Measurements from ENCODE around the gene TMEM87B. TPM values are rescaled to one million over a fixed set of nuclear protein-coding genes. Genes with fewer than 3 reads are reported as not detected.

Gene TMEM87B
- total RNA-seq: 10 to 100 TPM; 11.4 to 12.2 TPM

GRCh38 chr2:112054847-112055729 lies at the start of gene TMEM87B:
TMEM87B (plus strand) TSS chr2:112055269; CDS start chr2:112055592, 323 bp downstream.
- CTCF ChIA-PET: interaction anchor here (0.6 to 0.7 kb wide), 2 partner anchors 157 to 167 kb away, joined by 3 read pairs; no protein-coding TSS in a partner anchor
- Mint-ChIP-seq H3K27me3 (no peaks in the 10 kb centered on the region), H3K4me1 (ENCODE audit: low read depth) (peaks cover 29% of the 10 kb centered on the region), H3K27ac (peak within 1 kb of the TSS; percentile 96), H3K4me3 (peak within 1 kb of the TSS; percentile 81), H3K36me3 (ENCODE audit: low read depth) (peaks cover 8% of the 10 kb centered on the region), H3K9me3 (no peaks in the 10 kb centered on the region)
- intact Hi-C loops (cut with micrococcal nuclease): loop anchor here (10.0 kb wide), 1 partner anchor 200 kb away; the partner anchor contains the start of gene ZC3H8
- ATAC-seq: peak; percentile 76
- DNase-seq: peak; percentile 98
- POLR2A ChIA-PET: interaction anchor here (1.0 kb wide), 2 partner anchors 51 to 200 kb away, joined by 4 to 5 read pairs; partner anchors contain the start of gene ZC3H8
- no peak for TF ChIP-seq CTCF (IDR thresholded peaks at IDR 0.05)

GRCh38 chr2:112005406-112006075 lies 49.5 kb upstream of the TMEM87B start:
- Mint-ChIP-seq H3K9me3 (no peaks in the 10 kb centered on the region), H3K27me3 (no peaks in the 10 kb centered on the region), H3K4me1 (ENCODE audit: low read depth) (peaks cover 12% of the 10 kb centered on the region), H3K4me3 (no peak overlapping the region), H3K36me3 (ENCODE audit: low read depth) (no peaks in the 10 kb centered on the region), H3K27ac (no peak overlapping the region)
- DNase-seq: peak; percentile 29
- ChIA-PET POLR2A (no interaction called here), CTCF (no interaction called here)
- intact Hi-C loops (cut with micrococcal nuclease): no loop called here
- ATAC-seq: no peak
- TF ChIP-seq CTCF (IDR thresholded peaks at IDR 0.05): no peak

GRCh38 chr2:112006076-112006410 lies 49.0 kb upstream of the TMEM87B start:
- DNase-seq (no peak), ATAC-seq (no peak)
- no peak overlapping the region for H3K27ac Mint-ChIP-seq
- POLR2A ChIA-PET: no interaction called here
- H3K4me3 Mint-ChIP-seq: no peak overlapping the region
- no peak for TF ChIP-seq CTCF (IDR thresholded peaks at IDR 0.05)
- H3K27me3 Mint-ChIP-seq: no peaks in the 10 kb centered on the region
- peaks cover 10% of the 10 kb centered on the region for H3K4me1 Mint-ChIP-seq (ENCODE audit: low read depth)
- CTCF ChIA-PET: no interaction called here
- H3K36me3 Mint-ChIP-seq (ENCODE audit: low read depth): no peaks in the 10 kb centered on the region
- H3K9me3 Mint-ChIP-seq: no peaks in the 10 kb centered on the region
- intact Hi-C loops (cut with micrococcal nuclease): no loop called here

GRCh38 chr2:112007493-112007892 lies 47.6 kb upstream of the TMEM87B start:
- intact Hi-C loops (cut with micrococcal nuclease): no loop called here
- H3K4me1 Mint-ChIP-seq (ENCODE audit: low read depth): peaks cover 4% of the 10 kb centered on the region
- POLR2A ChIA-PET: no interaction called here

More at GRCh38 chr2:112007493-112007892, 47.6 kb upstream of the TMEM87B start:
- Mint-ChIP-seq H3K27me3 (no peaks in the 10 kb centered on the region), H3K9me3 (no peaks in the 10 kb centered on the region), H3K27ac (no peak overlapping the region), H3K4me3 (no peak overlapping the region), H3K36me3 (ENCODE audit: low read depth) (no peaks in the 10 kb centered on the region)
- ATAC-seq (no peak), DNase-seq (no peak)
- CTCF ChIA-PET: no interaction called here
- no peak for TF ChIP-seq CTCF (IDR thresholded peaks at IDR 0.05)

Data from activated CD8-positive, alpha-beta T cell treated with anti-CD3 and anti-CD28 coated beads for 36 hours (primary cell).